ENCODE measurements around the gene DPH6. TPM values are rescaled to one million over a fixed set of nuclear protein-coding genes. Genes with fewer than 3 reads are reported as not detected.
A peak's percentile ranks its signal among the peaks of the same experiment; 100 is the strongest.

DPH6 gene
- total and polyA plus RNA-seq, 2 donors: 8.9 to 15.3 TPM

- no peak for DNase-seq (ENCODE audit: low read depth in 6 of 9, low spot score in 9 of 9)
- Histone ChIP-seq H3K4me1 (ENCODE audit: control insufficient read depth in 2 of 2, insufficient read depth in 2 of 2, low read length in 2 of 2) (no peaks in the 10 kb centered on the region), H3K27ac (ENCODE audit: low read depth in 1 of 2, low read length in 1 of 2) (no peak overlapping the region), H3K9me3 (ENCODE audit: control insufficient read depth in 2 of 2, insufficient read depth in 1 of 2, low read length in 1 of 2) (peaks cover 0 to 7% of the 10 kb centered on the region in 2 donors), H3K4me3 (ENCODE audit: low read length in 2 of 2) (no peak overlapping the region), H3K36me3 (ENCODE audit: control insufficient read depth in 2 of 2, insufficient read depth in 2 of 2, low read length in 1 of 2) (no peaks in the 10 kb centered on the region), H3K27me3 (ENCODE audit: control insufficient read depth in 2 of 2, insufficient read depth in 1 of 2, low read length in 1 of 2) (no peaks in the 10 kb centered on the region)
- 96% methylated on average over 5 of the region's 5 CpGs for WGBS
Observed at GRCh38 chr15:35484231-35484945, 61.6 kb downstream of the DPH6 start.

DNA sequence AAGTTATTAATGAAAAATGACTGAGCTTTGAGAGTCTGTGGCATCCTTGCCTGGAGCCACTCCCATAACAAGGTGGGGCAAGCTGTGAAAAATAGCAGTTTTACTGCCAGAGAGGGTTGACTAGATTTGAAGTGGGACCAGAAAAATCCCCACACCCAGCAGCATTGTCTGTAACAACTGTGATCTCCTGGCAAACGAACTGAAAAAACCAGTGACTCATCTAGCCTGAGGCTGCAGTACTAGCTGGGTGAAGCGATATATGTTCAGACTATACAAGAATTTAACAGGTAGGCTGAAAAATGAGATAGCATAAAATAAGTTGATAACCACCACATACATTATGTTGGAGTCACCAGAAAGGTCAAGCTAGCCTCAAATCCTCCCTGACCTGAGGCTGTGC lies 64.0 kb downstream of the DPH6 start:
- H3K4me1 ChIP-seq (ENCODE audit: control insufficient read depth in 2 of 2, insufficient read depth in 2 of 2, low read length in 2 of 2): no peaks in the 10 kb centered on the region
- H3K9me3 ChIP-seq (ENCODE audit: control insufficient read depth in 2 of 2, insufficient read depth in 1 of 2, low read length in 1 of 2): peaks cover 0 to 3% of the 10 kb centered on the region in 2 donors
- no peak overlapping the region for H3K4me3 ChIP-seq (ENCODE audit: low read length in 2 of 2)
- no peaks in the 10 kb centered on the region for H3K36me3 ChIP-seq (ENCODE audit: control insufficient read depth in 2 of 2, insufficient read depth in 2 of 2, low read length in 1 of 2)
- no peak overlapping the region for H3K27ac ChIP-seq (ENCODE audit: low read depth in 1 of 2, low read length in 1 of 2)
- no peaks in the 10 kb centered on the region for H3K27me3 ChIP-seq (ENCODE audit: control insufficient read depth in 2 of 2, insufficient read depth in 1 of 2, low read length in 1 of 2)
- WGBS: 93% methylated on average over 2 of the region's 2 CpGs
- peak in 1 of 9 donors; percentile 3 for DNase-seq (ENCODE audit: low read depth in 6 of 9, low spot score in 9 of 9)

GRCh38 chr15:35481064-35481463 lies 64.9 kb downstream of the DPH6 start:
- Histone ChIP-seq H3K36me3 (ENCODE audit: control insufficient read depth in 2 of 2, insufficient read depth in 2 of 2, low read length in 1 of 2) (no peaks in the 10 kb centered on the region), H3K4me1 (ENCODE audit: control insufficient read depth in 2 of 2, insufficient read depth in 2 of 2, low read length in 2 of 2) (no peaks in the 10 kb centered on the region), H3K9me3 (ENCODE audit: control insufficient read depth in 2 of 2, insufficient read depth in 1 of 2, low read length in 1 of 2) (no peaks in the 10 kb centered on the region), H3K27ac (ENCODE audit: low read depth in 1 of 2, low read length in 1 of 2) (no peak overlapping the region), H3K27me3 (ENCODE audit: control insufficient read depth in 2 of 2, insufficient read depth in 1 of 2, low read length in 1 of 2) (no peaks in the 10 kb centered on the region), H3K4me3 (ENCODE audit: low read length in 2 of 2) (no peak overlapping the region)
- WGBS: 99% methylated on average over 1 of the region's 1 CpG
- DNase-seq (ENCODE audit: low read depth in 6 of 9, low spot score in 9 of 9): no peak

GRCh38 chr15:35479423-35479822 lies 66.5 kb downstream of the DPH6 start:
- 97% methylated on average over 1 of the region's 1 CpG for WGBS
- no peaks in the 10 kb centered on the region for H3K4me1 ChIP-seq (ENCODE audit: control insufficient read depth in 2 of 2, insufficient read depth in 2 of 2, low read length in 2 of 2)
- no peak for DNase-seq (ENCODE audit: low read depth in 6 of 9, low spot score in 9 of 9)
- H3K27ac ChIP-seq (ENCODE audit: low read depth in 1 of 2, low read length in 1 of 2): no peak overlapping the region
- no peaks in the 10 kb centered on the region for H3K36me3 ChIP-seq (ENCODE audit: control insufficient read depth in 2 of 2, insufficient read depth in 2 of 2, low read length in 1 of 2)
- H3K4me3 ChIP-seq (ENCODE audit: low read length in 2 of 2): no peak overlapping the region
- no peaks in the 10 kb centered on the region for H3K9me3 ChIP-seq (ENCODE audit: control insufficient read depth in 2 of 2, insufficient read depth in 1 of 2, low read length in 1 of 2)
- H3K27me3 ChIP-seq (ENCODE audit: control insufficient read depth in 2 of 2, insufficient read depth in 1 of 2, low read length in 1 of 2): no peaks in the 10 kb centered on the region

- no peak for DNase-seq (ENCODE audit: low read depth in 6 of 9, low spot score in 9 of 9)
- no peak overlapping the region for H3K4me3 ChIP-seq (ENCODE audit: low read length in 2 of 2)
- WGBS: 98% methylated on average over 4 of the region's 4 CpGs
- no peaks in the 10 kb centered on the region for H3K36me3 ChIP-seq (ENCODE audit: control insufficient read depth in 2 of 2, insufficient read depth in 2 of 2, low read length in 1 of 2)
- no peaks in the 10 kb centered on the region for H3K27me3 ChIP-seq (ENCODE audit: control insufficient read depth in 2 of 2, insufficient read depth in 1 of 2, low read length in 1 of 2)
- H3K4me1 ChIP-seq (ENCODE audit: control insufficient read depth in 2 of 2, insufficient read depth in 2 of 2, low read length in 2 of 2): no peaks in the 10 kb centered on the region
- H3K9me3 ChIP-seq (ENCODE audit: control insufficient read depth in 2 of 2, insufficient read depth in 1 of 2, low read length in 1 of 2): no peaks in the 10 kb centered on the region
- no peak overlapping the region for H3K27ac ChIP-seq (ENCODE audit: low read depth in 1 of 2, low read length in 1 of 2)
Observed at GRCh38 chr15:35477312-35478262, 68.4 kb downstream of the DPH6 start.

GRCh38 chr15:35471024-35471423 lies 74.9 kb downstream of the DPH6 start:
- Histone ChIP-seq H3K4me3 (ENCODE audit: low read length in 2 of 2) (no peak overlapping the region), H3K27me3 (ENCODE audit: control insufficient read depth in 2 of 2, insufficient read depth in 1 of 2, low read length in 1 of 2) (no peaks in the 10 kb centered on the region), H3K9me3 (ENCODE audit: control insufficient read depth in 2 of 2, insufficient read depth in 1 of 2, low read length in 1 of 2) (no peaks in the 10 kb centered on the region), H3K36me3 (ENCODE audit: control insufficient read depth in 2 of 2, insufficient read depth in 2 of 2, low read length in 1 of 2) (no peaks in the 10 kb centered on the region), H3K27ac (ENCODE audit: low read depth in 1 of 2, low read length in 1 of 2) (no peak overlapping the region), H3K4me1 (ENCODE audit: control insufficient read depth in 2 of 2, insufficient read depth in 2 of 2, low read length in 2 of 2) (no peaks in the 10 kb centered on the region)
- no peak for DNase-seq (ENCODE audit: low read depth in 6 of 9, low spot score in 9 of 9)

- DNase-seq (ENCODE audit: low read depth in 6 of 9, low spot score in 9 of 9): no peak
- 93% methylated on average over 7 of the region's 7 CpGs for WGBS
- Histone ChIP-seq H3K4me1 (ENCODE audit: control insufficient read depth in 2 of 2, insufficient read depth in 2 of 2, low read length in 2 of 2) (no peaks in the 10 kb centered on the region), H3K27ac (ENCODE audit: low read depth in 1 of 2, low read length in 1 of 2) (no peak overlapping the region), H3K36me3 (ENCODE audit: control insufficient read depth in 2 of 2, insufficient read depth in 2 of 2, low read length in 1 of 2) (no peaks in the 10 kb centered on the region), H3K9me3 (ENCODE audit: control insufficient read depth in 2 of 2, insufficient read depth in 1 of 2, low read length in 1 of 2) (no peaks in the 10 kb centered on the region), H3K4me3 (ENCODE audit: low read length in 2 of 2) (no peak overlapping the region), H3K27me3 (ENCODE audit: control insufficient read depth in 2 of 2, insufficient read depth in 1 of 2, low read length in 1 of 2) (no peaks in the 10 kb centered on the region)
Observed at GRCh38 chr15:35470441-35470840, 75.5 kb downstream of the DPH6 start.

DNA sequence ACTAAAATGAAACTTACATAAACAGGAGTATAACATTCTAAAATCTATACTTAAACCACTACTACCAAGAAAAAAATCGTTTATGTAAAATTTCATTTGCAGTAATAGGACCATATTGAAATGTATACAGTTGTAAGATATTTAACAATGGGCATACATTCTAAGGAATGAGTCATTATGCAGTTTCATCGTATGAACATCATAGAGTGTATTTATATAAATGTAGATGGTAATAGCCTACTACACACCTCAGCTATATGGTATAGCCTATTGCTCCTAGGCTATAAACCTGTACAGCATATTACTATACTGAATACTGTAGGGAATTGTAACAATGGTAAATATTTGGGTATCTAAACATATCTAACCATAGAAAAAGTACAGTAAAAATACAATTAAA lies 79.5 kb downstream of the DPH6 start:
- H3K9me3 ChIP-seq (ENCODE audit: control insufficient read depth in 2 of 2, insufficient read depth in 1 of 2, low read length in 1 of 2): no peaks in the 10 kb centered on the region
- H3K4me3 ChIP-seq (ENCODE audit: low read length in 2 of 2): no peak overlapping the region
- no peak for DNase-seq (ENCODE audit: low read depth in 6 of 9, low spot score in 9 of 9)
- WGBS: 47% methylated on average over 2 of the region's 2 CpGs
- H3K27me3 ChIP-seq (ENCODE audit: control insufficient read depth in 2 of 2, insufficient read depth in 1 of 2, low read length in 1 of 2): no peaks in the 10 kb centered on the region
- no peaks in the 10 kb centered on the region for H3K4me1 ChIP-seq (ENCODE audit: control insufficient read depth in 2 of 2, insufficient read depth in 2 of 2, low read length in 2 of 2)
- H3K27ac ChIP-seq (ENCODE audit: low read depth in 1 of 2, low read length in 1 of 2): no peak overlapping the region
- no peaks in the 10 kb centered on the region for H3K36me3 ChIP-seq (ENCODE audit: control insufficient read depth in 2 of 2, insufficient read depth in 2 of 2, low read length in 1 of 2)

- no peak overlapping the region for H3K27ac ChIP-seq (ENCODE audit: low read depth in 1 of 2, low read length in 1 of 2)
- H3K9me3 ChIP-seq (ENCODE audit: control insufficient read depth in 2 of 2, insufficient read depth in 1 of 2, low read length in 1 of 2): no peaks in the 10 kb centered on the region
- no peak overlapping the region for H3K4me3 ChIP-seq (ENCODE audit: low read length in 2 of 2)
- no peaks in the 10 kb centered on the region for H3K27me3 ChIP-seq (ENCODE audit: control insufficient read depth in 2 of 2, insufficient read depth in 1 of 2, low read length in 1 of 2)
- H3K36me3 ChIP-seq (ENCODE audit: control insufficient read depth in 2 of 2, insufficient read depth in 2 of 2, low read length in 1 of 2): no peaks in the 10 kb centered on the region
- no peaks in the 10 kb centered on the region for H3K4me1 ChIP-seq (ENCODE audit: control insufficient read depth in 2 of 2, insufficient read depth in 2 of 2, low read length in 2 of 2)
- no peak for DNase-seq (ENCODE audit: low read depth in 6 of 9, low spot score in 9 of 9)
Observed at GRCh38 chr15:35465783-35466182, 80.2 kb downstream of the DPH6 start.
